ENCODE measurements around the gene PRG2.

DNA sequence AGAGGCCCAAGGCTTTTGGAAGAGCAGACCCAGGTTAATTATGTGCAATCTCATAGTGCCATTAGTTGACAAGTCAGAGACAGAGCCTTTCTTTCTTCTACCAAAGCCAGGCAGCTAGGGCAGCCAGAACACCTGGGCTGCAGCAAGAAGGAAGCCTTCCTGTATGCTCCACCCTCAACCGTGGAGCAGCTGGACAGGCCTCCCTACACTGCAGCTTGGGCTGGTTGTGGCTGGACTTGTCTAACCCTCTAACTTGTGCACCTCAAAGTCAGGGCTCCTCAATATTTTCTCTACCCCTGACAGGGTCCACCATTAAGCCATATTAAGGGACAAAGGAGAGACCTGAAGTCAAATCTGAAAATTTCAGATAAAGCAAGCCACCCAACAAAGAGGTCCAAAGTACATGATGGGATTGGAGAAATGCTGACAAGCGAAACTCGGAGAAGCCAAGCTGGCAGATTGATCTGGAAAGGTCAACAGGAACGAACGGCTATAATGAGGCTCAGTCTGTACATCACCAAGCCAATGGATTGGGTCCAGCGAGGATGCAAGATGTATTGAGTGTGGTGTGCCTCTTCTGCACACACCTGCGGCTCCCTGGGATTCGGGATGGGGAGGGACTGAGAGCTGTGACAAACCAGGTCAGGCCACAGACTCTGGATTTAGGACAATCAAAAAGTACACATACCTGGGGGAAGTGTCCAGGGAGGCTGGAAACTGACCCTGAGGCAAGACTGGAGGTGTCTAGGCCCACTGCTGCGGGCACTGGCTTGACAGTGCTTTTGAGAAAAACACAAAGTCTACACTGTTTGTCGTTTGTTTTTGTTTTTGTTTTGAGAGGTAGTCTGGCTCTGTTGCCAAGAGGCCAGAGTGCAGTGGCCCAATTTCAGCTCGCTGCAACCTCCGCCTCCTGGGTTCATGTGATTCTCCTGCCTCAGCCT lies 48.2 kb upstream of the PRG2 start:
- TF ChIP-seq CTCF (IDR thresholded peaks at IDR 0.05), result no peak
- TF ChIP-seq POLR2A (IDR thresholded peaks at IDR 0.05), result no peak
